SK-N-SH (cell line): ENCODE measurements around the gene CELF4. TPM values are rescaled to one million over a fixed set of nuclear protein-coding genes. Genes with fewer than 3 reads are reported as not detected.

ENCODE experiments used
- CTCF ChIA-PET: fragments of 300-600, 350-600 bp; formaldehyde crosslinking; extraction: SDS; loops from one replicate; lab custom pipeline; 2021; lab: Yijun Ruan, JAX
- POLR2A ChIA-PET: fragments of 350-600 bp; sonication (Branson Sonifier 250); formaldehyde crosslinking; extraction: SDS; loops from one replicate; lab custom pipeline; 2020; ENCODE audit warnings: antibody characterized with exemption, inconsistent platforms; lab: Yijun Ruan, JAX
- DNase-seq: peaks from one replicate; pipeline ENCODE4 v3.0.0; 2012
- H2AFZ ChIP-seq: fragments of 200-600 bp; sonication (generic); 2 replicates; pipeline ENCODE4 v1.8.1; 2016; ENCODE audit warnings: antibody characterized with exemption, mild to moderate bottlenecking, low read depth
- H3F3A ChIP-seq: fragments of 200-600 bp; sonication (generic); replicated peaks from 2 replicates; pipeline ENCODE3; 2016; ENCODE audit warnings: antibody characterized with exemption, mild to moderate bottlenecking; ENCODE audit not compliant: insufficient read depth
- H3K27ac ChIP-seq, 2 experiments: fragments of 200-500 bp in 1 of 2; fragments of 200-600 bp in 1 of 2; sonication (Bioruptor generic) in 1 of 2; sonication (generic), shearing (Covaris generic) in 1 of 2; 2 replicates each; pipeline versions ENCODE4 v1.5.1 to v1.6.1; 2014 to 2016; ENCODE audit warnings: low read depth in 2 of 2, inconsistent platforms in 1 of 2, low read length in 1 of 2, mild to moderate bottlenecking in 1 of 2, mixed read lengths in 1 of 2
- H3K27me3 ChIP-seq: fragments of 200-600 bp; sonication (generic), shearing (Covaris generic); 2 replicates; pipeline ENCODE4 v1.6.1; 2016; ENCODE audit warnings: mixed run types; ENCODE audit not compliant: insufficient read depth
- H3K36me3 ChIP-seq, 2 experiments: fragments of 200-500 bp in 1 of 2; fragments of 200-600 bp in 1 of 2; sonication (Bioruptor generic) in 1 of 2; sonication (generic) in 1 of 2; replicated peaks in 1 of 2; 2 replicates each; pipeline versions ENCODE3 to v1.5.1; 2014 to 2016; ENCODE audit warnings: low read length in 1 of 2, mild to moderate bottlenecking in 1 of 2; ENCODE audit not compliant: insufficient read depth in 2 of 2, control insufficient read depth in 1 of 2
- H3K4me1 ChIP-seq, 2 experiments: fragments of 200-500 bp in 1 of 2; fragments of 200-600 bp in 1 of 2; sonication (Bioruptor generic) in 1 of 2; sonication (generic), shearing (Covaris generic) in 1 of 2; 2 replicates each; pipeline versions ENCODE4 v1.5.1 to v1.6.1; 2014 to 2016; ENCODE audit warnings: low read depth in 1 of 2, low read length in 1 of 2, mixed run types in 1 of 2; ENCODE audit not compliant: insufficient read depth in 2 of 2, control insufficient read depth in 1 of 2
- H3K4me2 ChIP-seq: fragments of 200-600 bp; sonication (generic), shearing (Covaris generic); 2 replicates; pipeline ENCODE4 v1.6.1; 2017; ENCODE audit warnings: mixed run types
- H3K4me3 ChIP-seq, 2 experiments: fragments of 200-500 bp in 1 of 2; fragments of 200-600 bp in 1 of 2; sonication (Bioruptor generic) in 1 of 2; sonication (generic), shearing (Covaris generic) in 1 of 2; 2 replicates each; pipeline versions ENCODE4 v1.5.1 to v1.8.1; 2014 to 2016; ENCODE audit warnings: low read depth in 2 of 2, inconsistent platforms in 1 of 2, low read length in 1 of 2, mild to moderate bottlenecking in 1 of 2, mixed read lengths in 1 of 2, moderate library complexity in 1 of 2
- H3K79me2 ChIP-seq: fragments of 200-600 bp; sonication (generic); 2 replicates; pipeline ENCODE4 v1.8.1; 2017; ENCODE audit warnings: mild to moderate bottlenecking; ENCODE audit not compliant: insufficient read depth
- H3K9ac ChIP-seq: fragments of 200-600 bp; sonication (generic); 2 replicates; pipeline ENCODE4 v1.6.1; 2017; ENCODE audit warnings: mixed run types
- H3K9me2 ChIP-seq: fragments of 200-600 bp; sonication (generic); 2 replicates; pipeline ENCODE4 v1.6.1; 2017; ENCODE audit warnings: mixed run types
- H3K9me3 ChIP-seq: fragments of 200-600 bp; sonication (generic); 2 replicates; pipeline ENCODE4 v1.6.1; 2017; ENCODE audit warnings: mixed run types, mild to moderate bottlenecking, moderate library complexity
- H4K20me1 ChIP-seq: fragments of 200-600 bp; sonication (generic); 2 replicates; pipeline ENCODE4 v1.6.1; 2017; ENCODE audit warnings: mild to moderate bottlenecking, mixed run types; ENCODE audit not compliant: insufficient read depth
- EZH2phosphoT487 ChIP-seq: fragments of 200-600 bp; sonication (generic); IDR thresholded peaks from 2 replicates; pipeline ENCODE4 v1.6.1; 2017; ENCODE audit warnings: low read depth, mixed run types, mild to moderate bottlenecking, antibody characterized with exemption, moderate library complexity, borderline replicate concordance
- FOXJ3 ChIP-seq: sonication (generic); formaldehyde crosslinking; IDR thresholded peaks from 2 replicates; pipeline ENCODE4 v1.5.1; 2020; ENCODE audit warnings: mild to moderate bottlenecking, missing genetic modification reagents
- MEF2A ChIP-seq: IDR thresholded peaks from 2 replicates; pipeline ENCODE4 v1.4.0; 2012; ENCODE audit warnings: low read depth, borderline replicate concordance
- NFIC ChIP-seq: IDR thresholded peaks from 2 replicates; pipeline ENCODE4 v1.4.0; 2012; ENCODE audit warnings: borderline replicate concordance
- POLR2AphosphoS5 ChIP-seq: IDR thresholded peaks from 2 replicates; pipeline ENCODE4 v1.6.1; 2012; ENCODE audit warnings: low read depth, low read length
- RAD21 ChIP-seq: IDR thresholded peaks from 2 replicates; pipeline ENCODE4 v1.6.1; 2012; ENCODE audit warnings: mild to moderate bottlenecking, low read length
- RCOR1 ChIP-seq: fragments of 150-350 bp; IDR thresholded peaks from 2 replicates; pipeline ENCODE4 v1.6.1; 2017; ENCODE audit warnings: antibody characterized with exemption, low read length
- RXRA ChIP-seq: IDR thresholded peaks from 2 replicates; pipeline ENCODE4 v1.4.0; 2012; ENCODE audit warnings: low read depth, mild to moderate bottlenecking, borderline replicate concordance
- SIN3A ChIP-seq: IDR thresholded peaks from 2 replicates; pipeline ENCODE4 v1.6.1; 2012; ENCODE audit warnings: low read depth, mild to moderate bottlenecking, low read length, moderate library complexity, borderline replicate concordance
- TEAD4 ChIP-seq: IDR thresholded peaks from 2 replicates; pipeline ENCODE4 v1.4.0; 2012; ENCODE audit warnings: mild to moderate bottlenecking, borderline replicate concordance; ENCODE audit not compliant: insufficient read depth
- WGBS: methylation state at CpG from one replicate; pipeline ENCODE4 v1.1.6; 2017; ENCODE audit warnings: low lambda C conversion rate; 5-methylcytosine and 5-hydroxymethylcytosine counted together
- polyA plus RNA-seq, 3 experiments: library from polyadenylated mRNA; depleted of rRNA; stranded (reverse); fragments of >200 nt; gene quantifications; 2 replicates each; pipeline ENCODE4 v1.2.3, GENCODE V29; 2012
- TF ChIP-seq, protein P1 (sequence below): fragments of 150-350 bp; IDR thresholded peaks from 2 replicates; pipeline ENCODE4 v1.6.1; 2017; ENCODE audit warnings: antibody characterized with exemption, low read length, low read depth, borderline replicate concordance
- TF ChIP-seq, protein P2 (sequence below): fragments of 150-350 bp; IDR thresholded peaks from 2 replicates; pipeline ENCODE4 v1.6.1; 2016; ENCODE audit warnings: mild to moderate bottlenecking, low read depth, low read length
- TF ChIP-seq, protein P3 (sequence below): IDR thresholded peaks from 2 replicates; pipeline ENCODE4 v1.4.0; 2012; ENCODE audit warnings: low read depth, borderline replicate concordance
- TF ChIP-seq, protein P4 (sequence below): IDR thresholded peaks from 2 replicates; pipeline ENCODE4 v1.6.1; 2012; ENCODE audit warnings: mild to moderate bottlenecking, low read depth, low read length, moderate library complexity
- TF ChIP-seq, protein P5 (sequence below): fragments of 200-600 bp; sonication (generic); IDR thresholded peaks from 2 replicates; pipeline ENCODE4 v1.6.1; 2017; ENCODE audit warnings: antibody characterized with exemption, mild to moderate bottlenecking, moderate library complexity

CELF4 gene
- polyA plus RNA-seq, 1 of the 3 experiments (the other 2 are of a cell fraction) = 0.26 TPM

DNA sequence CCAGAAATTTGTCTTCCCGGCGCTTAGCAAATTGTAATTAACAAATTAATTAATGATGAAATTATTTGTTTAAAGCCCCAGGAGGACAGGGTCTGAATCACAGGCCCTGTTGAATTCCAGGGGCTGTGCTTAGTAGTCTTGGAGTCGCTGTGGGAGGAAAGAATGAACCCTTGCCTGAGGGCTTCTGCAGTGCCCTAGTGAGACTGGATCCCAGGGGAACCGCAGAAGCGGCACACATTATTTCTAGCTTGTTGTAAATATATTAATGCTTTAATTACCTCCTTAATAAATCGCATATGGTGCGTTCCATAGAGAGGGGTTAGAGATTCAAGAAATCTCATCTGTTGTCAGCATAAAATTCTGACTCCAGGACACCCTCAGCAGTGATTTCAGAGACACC is 235.4 kb downstream of the CELF4 start:
- no peaks in the 10 kb centered on the region for H3K79me2 ChIP-seq
- POLR2A ChIA-PET = no interaction called here
- H3K4me3 ChIP-seq = no peak overlapping the region
- H3K9me2 ChIP-seq = no peaks in the 10 kb centered on the region
- H4K20me1 ChIP-seq = no peaks in the 10 kb centered on the region
- CTCF ChIA-PET = interaction anchor here (1.2 to 1.4 kb wide), 2 partner anchors 9 to 52 kb away, joined by 3 read pairs; no protein-coding TSS in a partner anchor
- H3F3A ChIP-seq = no peaks in the 10 kb centered on the region
- 76% methylated on average over 7 of the region's 7 CpGs for WGBS
- TF ChIP-seq SIN3A (no peak), EZH2phosphoT487 (no peak), FOXJ3 (CRISPR knock-in tag) (no peak), POLR2AphosphoS5 (no peak), RXRA (no peak), MEF2A (no peak), NFIC (no peak)
- TF ChIP-seq, protein P1, sequence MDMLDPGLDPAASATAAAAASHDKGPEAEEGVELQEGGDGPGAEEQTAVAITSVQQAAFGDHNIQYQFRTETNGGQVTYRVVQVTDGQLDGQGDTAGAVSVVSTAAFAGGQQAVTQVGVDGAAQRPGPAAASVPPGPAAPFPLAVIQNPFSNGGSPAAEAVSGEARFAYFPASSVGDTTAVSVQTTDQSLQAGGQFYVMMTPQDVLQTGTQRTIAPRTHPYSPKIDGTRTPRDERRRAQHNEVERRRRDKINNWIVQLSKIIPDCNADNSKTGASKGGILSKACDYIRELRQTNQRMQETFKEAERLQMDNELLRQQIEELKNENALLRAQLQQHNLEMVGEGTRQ = no peak
- TF ChIP-seq, protein P2, sequence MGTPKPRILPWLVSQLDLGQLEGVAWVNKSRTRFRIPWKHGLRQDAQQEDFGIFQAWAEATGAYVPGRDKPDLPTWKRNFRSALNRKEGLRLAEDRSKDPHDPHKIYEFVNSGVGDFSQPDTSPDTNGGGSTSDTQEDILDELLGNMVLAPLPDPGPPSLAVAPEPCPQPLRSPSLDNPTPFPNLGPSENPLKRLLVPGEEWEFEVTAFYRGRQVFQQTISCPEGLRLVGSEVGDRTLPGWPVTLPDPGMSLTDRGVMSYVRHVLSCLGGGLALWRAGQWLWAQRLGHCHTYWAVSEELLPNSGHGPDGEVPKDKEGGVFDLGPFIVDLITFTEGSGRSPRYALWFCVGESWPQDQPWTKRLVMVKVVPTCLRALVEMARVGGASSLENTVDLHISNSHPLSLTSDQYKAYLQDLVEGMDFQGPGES = no peak
- TF ChIP-seq, protein P3, sequence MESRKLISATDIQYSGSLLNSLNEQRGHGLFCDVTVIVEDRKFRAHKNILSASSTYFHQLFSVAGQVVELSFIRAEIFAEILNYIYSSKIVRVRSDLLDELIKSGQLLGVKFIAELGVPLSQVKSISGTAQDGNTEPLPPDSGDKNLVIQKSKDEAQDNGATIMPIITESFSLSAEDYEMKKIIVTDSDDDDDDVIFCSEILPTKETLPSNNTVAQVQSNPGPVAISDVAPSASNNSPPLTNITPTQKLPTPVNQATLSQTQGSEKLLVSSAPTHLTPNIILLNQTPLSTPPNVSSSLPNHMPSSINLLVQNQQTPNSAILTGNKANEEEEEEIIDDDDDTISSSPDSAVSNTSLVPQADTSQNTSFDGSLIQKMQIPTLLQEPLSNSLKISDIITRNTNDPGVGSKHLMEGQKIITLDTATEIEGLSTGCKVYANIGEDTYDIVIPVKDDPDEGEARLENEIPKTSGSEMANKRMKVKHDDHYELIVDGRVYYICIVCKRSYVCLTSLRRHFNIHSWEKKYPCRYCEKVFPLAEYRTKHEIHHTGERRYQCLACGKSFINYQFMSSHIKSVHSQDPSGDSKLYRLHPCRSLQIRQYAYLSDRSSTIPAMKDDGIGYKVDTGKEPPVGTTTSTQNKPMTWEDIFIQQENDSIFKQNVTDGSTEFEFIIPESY = no peak
- H3K9me3 ChIP-seq = no peaks in the 10 kb centered on the region
- H3K36me3 ChIP-seq = no peaks in the 10 kb centered on the region
- H3K9ac ChIP-seq = no peak overlapping the region
- H2AFZ ChIP-seq = no peak overlapping the region
- DNase-seq = no peak
- peaks cover 7 to 62% of the 10 kb centered on the region in 2 experiments; a peak in 2 of 4 replicates for H3K4me1 ChIP-seq
- no peaks in the 10 kb centered on the region for H3K27me3 ChIP-seq
- H3K4me2 ChIP-seq = no peak overlapping the region
- no peak overlapping the region for H3K27ac ChIP-seq

DNA sequence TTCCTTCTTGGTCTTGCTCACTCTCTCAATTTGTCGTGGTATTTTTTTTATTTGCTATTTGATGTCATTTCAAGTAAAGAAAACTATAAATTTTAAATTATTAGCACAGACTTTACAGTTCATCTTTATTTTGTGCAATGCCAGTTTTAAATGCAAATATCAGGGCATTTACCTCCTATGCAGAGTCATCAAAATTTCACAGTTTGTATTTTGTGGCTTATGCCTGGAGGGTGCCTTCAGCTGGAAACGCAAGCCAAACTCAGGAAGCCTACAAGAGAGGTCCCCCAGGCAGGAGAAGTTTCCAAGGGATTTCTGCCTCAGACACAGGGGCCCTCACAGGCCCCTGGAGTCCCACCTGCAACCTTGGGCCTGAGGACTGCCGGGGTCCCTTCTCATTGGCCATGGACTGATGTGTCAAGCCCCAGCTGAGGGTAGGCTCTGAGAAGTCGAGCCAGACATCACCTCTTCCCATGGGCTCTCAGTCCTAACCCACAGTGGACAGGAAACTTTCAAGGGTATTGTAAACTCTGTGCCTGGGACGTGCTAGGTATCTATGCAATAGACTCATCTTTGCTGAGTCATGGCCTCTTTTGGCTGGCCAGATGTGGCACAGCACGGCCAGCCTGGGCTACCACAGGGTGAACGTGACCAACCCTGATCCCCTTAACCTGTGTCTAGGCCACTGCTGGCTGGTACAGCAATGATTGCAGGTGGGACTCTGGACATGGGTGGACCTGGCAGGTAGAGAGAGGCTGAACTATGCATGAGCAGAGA is 236.5 kb downstream of the CELF4 start:
- no peaks in the 10 kb centered on the region for H3F3A ChIP-seq
- H3K9me2 ChIP-seq = no peaks in the 10 kb centered on the region
- no peak overlapping the region for H3K4me2 ChIP-seq
- no peaks in the 10 kb centered on the region for H3K79me2 ChIP-seq
- H3K27ac ChIP-seq = no peak overlapping the region
- no peak for DNase-seq
- ChIA-PET CTCF (interaction anchor here (0.7 to 3.2 kb wide), 5 partner anchors 14 to 518 kb away, joined by 3 to 16 read pairs (median 6); no protein-coding TSS in a partner anchor), POLR2A (no interaction called here)
- TF ChIP-seq SIN3A (no peak), EZH2phosphoT487 (no peak), RCOR1 (no peak), RXRA (no peak), TEAD4 (no peak), NFIC (no peak), RAD21 (no peak)
- TF ChIP-seq, protein P4, sequence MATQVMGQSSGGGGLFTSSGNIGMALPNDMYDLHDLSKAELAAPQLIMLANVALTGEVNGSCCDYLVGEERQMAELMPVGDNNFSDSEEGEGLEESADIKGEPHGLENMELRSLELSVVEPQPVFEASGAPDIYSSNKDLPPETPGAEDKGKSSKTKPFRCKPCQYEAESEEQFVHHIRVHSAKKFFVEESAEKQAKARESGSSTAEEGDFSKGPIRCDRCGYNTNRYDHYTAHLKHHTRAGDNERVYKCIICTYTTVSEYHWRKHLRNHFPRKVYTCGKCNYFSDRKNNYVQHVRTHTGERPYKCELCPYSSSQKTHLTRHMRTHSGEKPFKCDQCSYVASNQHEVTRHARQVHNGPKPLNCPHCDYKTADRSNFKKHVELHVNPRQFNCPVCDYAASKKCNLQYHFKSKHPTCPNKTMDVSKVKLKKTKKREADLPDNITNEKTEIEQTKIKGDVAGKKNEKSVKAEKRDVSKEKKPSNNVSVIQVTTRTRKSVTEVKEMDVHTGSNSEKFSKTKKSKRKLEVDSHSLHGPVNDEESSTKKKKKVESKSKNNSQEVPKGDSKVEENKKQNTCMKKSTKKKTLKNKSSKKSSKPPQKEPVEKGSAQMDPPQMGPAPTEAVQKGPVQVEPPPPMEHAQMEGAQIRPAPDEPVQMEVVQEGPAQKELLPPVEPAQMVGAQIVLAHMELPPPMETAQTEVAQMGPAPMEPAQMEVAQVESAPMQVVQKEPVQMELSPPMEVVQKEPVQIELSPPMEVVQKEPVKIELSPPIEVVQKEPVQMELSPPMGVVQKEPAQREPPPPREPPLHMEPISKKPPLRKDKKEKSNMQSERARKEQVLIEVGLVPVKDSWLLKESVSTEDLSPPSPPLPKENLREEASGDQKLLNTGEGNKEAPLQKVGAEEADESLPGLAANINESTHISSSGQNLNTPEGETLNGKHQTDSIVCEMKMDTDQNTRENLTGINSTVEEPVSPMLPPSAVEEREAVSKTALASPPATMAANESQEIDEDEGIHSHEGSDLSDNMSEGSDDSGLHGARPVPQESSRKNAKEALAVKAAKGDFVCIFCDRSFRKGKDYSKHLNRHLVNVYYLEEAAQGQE = no peak
- TF ChIP-seq, protein P5, sequence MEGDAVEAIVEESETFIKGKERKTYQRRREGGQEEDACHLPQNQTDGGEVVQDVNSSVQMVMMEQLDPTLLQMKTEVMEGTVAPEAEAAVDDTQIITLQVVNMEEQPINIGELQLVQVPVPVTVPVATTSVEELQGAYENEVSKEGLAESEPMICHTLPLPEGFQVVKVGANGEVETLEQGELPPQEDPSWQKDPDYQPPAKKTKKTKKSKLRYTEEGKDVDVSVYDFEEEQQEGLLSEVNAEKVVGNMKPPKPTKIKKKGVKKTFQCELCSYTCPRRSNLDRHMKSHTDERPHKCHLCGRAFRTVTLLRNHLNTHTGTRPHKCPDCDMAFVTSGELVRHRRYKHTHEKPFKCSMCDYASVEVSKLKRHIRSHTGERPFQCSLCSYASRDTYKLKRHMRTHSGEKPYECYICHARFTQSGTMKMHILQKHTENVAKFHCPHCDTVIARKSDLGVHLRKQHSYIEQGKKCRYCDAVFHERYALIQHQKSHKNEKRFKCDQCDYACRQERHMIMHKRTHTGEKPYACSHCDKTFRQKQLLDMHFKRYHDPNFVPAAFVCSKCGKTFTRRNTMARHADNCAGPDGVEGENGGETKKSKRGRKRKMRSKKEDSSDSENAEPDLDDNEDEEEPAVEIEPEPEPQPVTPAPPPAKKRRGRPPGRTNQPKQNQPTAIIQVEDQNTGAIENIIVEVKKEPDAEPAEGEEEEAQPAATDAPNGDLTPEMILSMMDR = no peak
- no peaks in the 10 kb centered on the region for H4K20me1 ChIP-seq
- 72% methylated on average over 6 of the region's 7 CpGs for WGBS
- H3K4me3 ChIP-seq = no peak overlapping the region
- H3K9me3 ChIP-seq = no peaks in the 10 kb centered on the region
- H3K36me3 ChIP-seq = no peaks in the 10 kb centered on the region
- no peak overlapping the region for H3K9ac ChIP-seq
- no peaks in the 10 kb centered on the region for H3K27me3 ChIP-seq
- no peak overlapping the region for H2AFZ ChIP-seq
- peaks cover 1 to 52% of the 10 kb centered on the region in 2 experiments; a peak in 1 of 4 replicates for H3K4me1 ChIP-seq
